Liver (tissue), 9 donors: Measurements from ENCODE around the gene TMEM266. TPM values are rescaled to one million over a fixed set of nuclear protein-coding genes. Genes with fewer than 3 reads are reported as not detected.
A peak's percentile ranks its signal among the peaks of the same experiment; 100 is the strongest.

Experiments used
- DNase-seq: peaks from one replicate; pipeline ENCODE4 v3.0.0-alpha.2; 2017; ENCODE audit warnings: low spot score
- H3K27ac ChIP-seq, 2 donors: one replicate each; pipeline ENCODE4 v1.7.0; 2013; ENCODE audit warnings: inconsistent platforms in 2 of 2, low read length in 2 of 2, control low read depth in 1 of 2, low read depth in 1 of 2, mild to moderate bottlenecking in 1 of 2
- H3K27me3 ChIP-seq, 4 donors: one replicate each; pipeline versions ENCODE4 v1.6.1 to v1.7.0; 2013; ENCODE audit warnings: low read length in 3 of 4, inconsistent platforms in 1 of 4, mild to moderate bottlenecking in 1 of 4, moderate library complexity in 1 of 4; ENCODE audit not compliant: control insufficient read depth in 4 of 4, insufficient read depth in 4 of 4
- H3K36me3 ChIP-seq, 4 donors: one replicate each; pipeline versions ENCODE4 v1.6.1 to v1.7.0; 2013; ENCODE audit warnings: low read length in 3 of 4, mild to moderate bottlenecking in 3 of 4, low read depth in 1 of 4, moderate library complexity in 1 of 4; ENCODE audit not compliant: control insufficient read depth in 4 of 4, insufficient read depth in 3 of 4
- H3K4me1 ChIP-seq, 4 donors: one replicate each; pipeline versions ENCODE4 v1.6.1 to v1.7.0; 2013; ENCODE audit warnings: low read length in 3 of 4, mild to moderate bottlenecking in 3 of 4, moderate library complexity in 1 of 4; ENCODE audit not compliant: control insufficient read depth in 4 of 4, insufficient read depth in 4 of 4
- H3K4me3 ChIP-seq, 3 donors: one replicate each; pipeline versions ENCODE4 v1.6.1 to v1.7.0; 2013; ENCODE audit warnings: low read length in 3 of 3, control low read depth in 1 of 3, low read depth in 1 of 3, mild to moderate bottlenecking in 1 of 3
- H3K9ac ChIP-seq, 2 donors: one replicate each; pipeline ENCODE4 v1.7.0; 2013; ENCODE audit warnings: low read length in 2 of 2, mild to moderate bottlenecking in 2 of 2, moderate library complexity in 2 of 2, control low read depth in 1 of 2, low read depth in 1 of 2
- H3K9me3 ChIP-seq, 4 donors: one replicate each; pipeline versions ENCODE4 v1.6.1 to v1.7.0; 2013; ENCODE audit warnings: low read length in 3 of 4; ENCODE audit not compliant: control insufficient read depth in 4 of 4
- EGR1 ChIP-seq, 2 donors: IDR thresholded peaks; 2 replicates each; pipeline ENCODE4 v1.6.1; 2016 to 2018; ENCODE audit warnings: antibody characterized with exemption in 2 of 2, low read depth in 2 of 2
- FOXA1 ChIP-seq: IDR thresholded peaks from 2 replicates; pipeline ENCODE4 v1.6.1; 2016; ENCODE audit warnings: antibody characterized with exemption
- FOXA2 ChIP-seq: IDR thresholded peaks from 2 replicates; pipeline ENCODE4 v1.6.1; 2016; ENCODE audit warnings: antibody characterized with exemption
- GABPA ChIP-seq, 2 donors: IDR thresholded peaks in 1 of 2; conservative IDR thresholded peaks in 1 of 2; 2 replicates each; pipeline ENCODE4 v1.6.1; 2016; ENCODE audit warnings: antibody characterized with exemption in 2 of 2, mild to moderate bottlenecking in 1 of 2, moderate library complexity in 1 of 2
- HNF4A ChIP-seq, 2 donors: conservative IDR thresholded peaks; 2 replicates each; pipeline ENCODE4 v1.6.1; 2016; ENCODE audit warnings: antibody characterized with exemption in 2 of 2, mild to moderate bottlenecking in 2 of 2
- HNF4G ChIP-seq: IDR thresholded peaks from 2 replicates; pipeline ENCODE4 v1.6.1; 2016; ENCODE audit warnings: antibody characterized with exemption
- JUND ChIP-seq, 2 donors: IDR thresholded peaks; 2 replicates each; pipeline ENCODE4 v1.6.1; 2016; ENCODE audit warnings: antibody characterized with exemption in 2 of 2
- NR2F2 ChIP-seq: IDR thresholded peaks from 2 replicates; pipeline ENCODE4 v1.6.1; 2016; ENCODE audit warnings: antibody characterized with exemption
- RAD21 ChIP-seq, 2 donors: IDR thresholded peaks; 2 replicates each; pipeline ENCODE4 v1.6.1; 2016; ENCODE audit warnings: antibody characterized with exemption in 2 of 2, mild to moderate bottlenecking in 2 of 2
- RXRA ChIP-seq, 2 donors: IDR thresholded peaks; 2 replicates each; pipeline ENCODE4 v1.6.1; 2017 to 2018; ENCODE audit warnings: antibody characterized with exemption in 2 of 2, mild to moderate bottlenecking in 1 of 2
- SP1 ChIP-seq: IDR thresholded peaks from 2 replicates; pipeline ENCODE4 v1.6.1; 2018; ENCODE audit warnings: antibody characterized with exemption, mild to moderate bottlenecking
- TAF1 ChIP-seq: conservative IDR thresholded peaks from 2 replicates; pipeline ENCODE4 v1.6.1; 2016; ENCODE audit warnings: antibody characterized with exemption, mild to moderate bottlenecking
- YY1 ChIP-seq: IDR thresholded peaks from 2 replicates; pipeline ENCODE4 v1.6.1; 2016; ENCODE audit warnings: antibody characterized with exemption, mild to moderate bottlenecking
- WGBS: extraction: QIAGEN DNeasy Blood & Tissue Kit; methylation state at CpG from one replicate; pipeline ENCODE4 v1.1.7; 2013; 5-methylcytosine and 5-hydroxymethylcytosine counted together
- polyA plus RNA-seq, 2 donors: library from polyadenylated mRNA; stranded (reverse) in 1 of 2; unstranded in 1 of 2; fragments of 200-250 nt in 1 of 2; fragments of >200 nt in 1 of 2; fragmentation: Nextera tagmentation in 1 of 2; extraction: Ambion mirVana in 1 of 2; gene quantifications; one replicate each; pipeline versions ENCODE4 v1.2.1 to v1.2.3, GENCODE V29; 2013 to 2015
- total RNA-seq, 2 donors: library from RNA; depleted of rRNA; stranded (reverse); fragments of >200 nt; gene quantifications; one replicate each; pipeline ENCODE4 v1.2.3, GENCODE V29; 2014
- TF ChIP-seq, protein P1 (sequence below): fragments of 150-350 bp; IDR thresholded peaks from 2 replicates; pipeline ENCODE4 v1.5.1; 2017; ENCODE audit warnings: improper control_type of control experiment, low read depth, low read length; ENCODE audit not compliant: missing input control
- TF ChIP-seq, protein P2 (sequence below): IDR thresholded peaks from 2 replicates; pipeline ENCODE4 v1.6.1; 2016; ENCODE audit warnings: antibody characterized with exemption
- TF ChIP-seq, protein P3 (sequence below): IDR thresholded peaks from 2 replicates; pipeline ENCODE4 v1.6.1; 2016; ENCODE audit warnings: antibody characterized with exemption, mild to moderate bottlenecking
- TF ChIP-seq, protein P4 (sequence below): IDR thresholded peaks from 2 replicates; pipeline ENCODE4 v1.6.1; 2016; ENCODE audit warnings: antibody characterized with exemption
- donor health status: healthy.
- donor health status: healthy.
- donor health status: healthy.
- donor health status: healthy.
- donor health status: healthy.

Gene TMEM266
- total and polyA plus RNA-seq, 4 donors, result 0.25 to 1.3 TPM; not detected in 2

DNA sequence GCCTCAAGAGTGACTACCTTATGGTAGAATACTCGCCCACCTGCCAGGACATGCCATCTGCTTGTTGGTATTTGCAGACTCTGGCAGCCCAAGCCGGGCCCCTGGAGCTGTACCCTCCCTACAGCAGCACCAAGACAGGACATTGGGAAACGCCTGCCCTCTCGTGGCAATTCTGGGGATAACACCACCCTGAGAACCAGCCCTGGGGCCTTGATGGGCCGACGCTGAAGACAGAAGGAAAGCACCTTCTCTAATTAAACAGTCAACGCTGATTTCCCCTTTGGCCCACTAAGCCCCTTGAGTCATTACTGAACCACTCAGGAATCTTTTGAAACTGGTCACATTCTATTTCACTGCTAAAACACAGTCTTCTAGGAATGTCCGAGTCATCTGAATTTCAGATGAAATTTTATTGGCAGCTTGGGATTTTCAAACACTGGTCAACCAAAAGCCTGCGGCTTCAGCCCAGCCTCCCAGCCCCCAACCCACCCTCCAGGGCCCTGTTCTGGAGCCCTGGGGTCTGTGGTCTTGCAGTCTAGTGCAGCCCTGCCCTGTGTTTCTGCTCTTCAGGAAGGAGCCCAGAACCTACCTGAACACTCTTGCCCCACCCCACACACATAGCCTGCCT, 91.3 kb downstream of the TMEM266 start:
- WGBS, result 16% methylated on average over 9 of the region's 9 CpGs
- H3K27me3 ChIP-seq, result peaks cover 0 to 5% (median 0%) of the 10 kb centered on the region in 4 donors
- TF ChIP-seq, protein P1, sequence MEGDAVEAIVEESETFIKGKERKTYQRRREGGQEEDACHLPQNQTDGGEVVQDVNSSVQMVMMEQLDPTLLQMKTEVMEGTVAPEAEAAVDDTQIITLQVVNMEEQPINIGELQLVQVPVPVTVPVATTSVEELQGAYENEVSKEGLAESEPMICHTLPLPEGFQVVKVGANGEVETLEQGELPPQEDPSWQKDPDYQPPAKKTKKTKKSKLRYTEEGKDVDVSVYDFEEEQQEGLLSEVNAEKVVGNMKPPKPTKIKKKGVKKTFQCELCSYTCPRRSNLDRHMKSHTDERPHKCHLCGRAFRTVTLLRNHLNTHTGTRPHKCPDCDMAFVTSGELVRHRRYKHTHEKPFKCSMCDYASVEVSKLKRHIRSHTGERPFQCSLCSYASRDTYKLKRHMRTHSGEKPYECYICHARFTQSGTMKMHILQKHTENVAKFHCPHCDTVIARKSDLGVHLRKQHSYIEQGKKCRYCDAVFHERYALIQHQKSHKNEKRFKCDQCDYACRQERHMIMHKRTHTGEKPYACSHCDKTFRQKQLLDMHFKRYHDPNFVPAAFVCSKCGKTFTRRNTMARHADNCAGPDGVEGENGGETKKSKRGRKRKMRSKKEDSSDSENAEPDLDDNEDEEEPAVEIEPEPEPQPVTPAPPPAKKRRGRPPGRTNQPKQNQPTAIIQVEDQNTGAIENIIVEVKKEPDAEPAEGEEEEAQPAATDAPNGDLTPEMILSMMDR, result peak; percentile 84
- TF ChIP-seq RAD21 (IDR thresholded peaks at IDR 0.05), result peak; percentile 69 to 80
- TF ChIP-seq, protein P2, sequence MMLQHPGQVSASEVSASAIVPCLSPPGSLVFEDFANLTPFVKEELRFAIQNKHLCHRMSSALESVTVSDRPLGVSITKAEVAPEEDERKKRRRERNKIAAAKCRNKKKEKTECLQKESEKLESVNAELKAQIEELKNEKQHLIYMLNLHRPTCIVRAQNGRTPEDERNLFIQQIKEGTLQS, result no peak
- no peaks in the 10 kb centered on the region for H3K36me3 ChIP-seq
- H3K4me1 ChIP-seq, result peaks cover 2 to 15% (median 10%) of the 10 kb centered on the region in 4 donors
- no peak overlapping the region for H3K4me3 ChIP-seq
- no peaks in the 10 kb centered on the region for H3K9me3 ChIP-seq
- no peak overlapping the region for H3K27ac ChIP-seq
- no peak overlapping the region for H3K9ac ChIP-seq
- DNase-seq, result peak; percentile 79

DNA sequence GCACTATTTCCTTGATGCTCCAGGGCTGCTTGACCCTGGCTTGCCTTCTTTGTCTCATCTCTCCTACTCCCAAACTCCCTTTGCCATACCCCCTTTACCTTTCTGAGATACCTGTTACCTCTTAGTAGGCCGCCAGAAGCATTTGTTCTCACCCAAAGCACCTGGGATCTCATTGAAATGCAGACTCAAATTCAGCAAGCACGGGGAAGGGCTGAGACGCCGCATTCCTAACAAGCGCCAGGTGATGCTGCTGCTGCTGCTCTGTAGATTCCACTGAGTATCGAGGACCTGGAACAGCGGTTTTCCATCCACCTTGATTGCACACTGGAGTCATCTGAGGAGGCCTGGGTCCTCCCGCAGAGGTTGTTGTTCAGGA, 91.8 kb downstream of the TMEM266 start:
- Histone ChIP-seq H3K36me3 (no peaks in the 10 kb centered on the region), H3K27ac (no peak overlapping the region), H3K9ac (no peak overlapping the region), H3K9me3 (no peaks in the 10 kb centered on the region), H3K4me1 (peaks cover 2 to 15% (median 10%) of the 10 kb centered on the region in 4 donors), H3K4me3 (no peak overlapping the region), H3K27me3 (peaks cover 0 to 3% (median 0%) of the 10 kb centered on the region in 4 donors)
- DNase-seq, result no peak
- 88% methylated on average over 8 of the region's 8 CpGs for WGBS
- TF ChIP-seq RXRA (IDR thresholded peaks at IDR 0.05) (no peak), SP1 (no peak), HNF4A (conservative IDR thresholded peaks at IDR 0.05) (no peak), FOXA2 (no peak), GABPA (IDR thresholded peaks at IDR 0.05 in 1 of 2, conservative IDR thresholded peaks at IDR 0.05 in 1 of 2) (no peak), JUND (IDR thresholded peaks at IDR 0.05) (no peak), EGR1 (IDR thresholded peaks at IDR 0.05; ENCODE audit: low read depth in 2 of 2) (no peak), NR2F2 (no peak), YY1 (no peak), RAD21 (IDR thresholded peaks at IDR 0.05) (no peak), HNF4G (no peak), FOXA1 (no peak), TAF1 (no peak)
- TF ChIP-seq, protein P3, sequence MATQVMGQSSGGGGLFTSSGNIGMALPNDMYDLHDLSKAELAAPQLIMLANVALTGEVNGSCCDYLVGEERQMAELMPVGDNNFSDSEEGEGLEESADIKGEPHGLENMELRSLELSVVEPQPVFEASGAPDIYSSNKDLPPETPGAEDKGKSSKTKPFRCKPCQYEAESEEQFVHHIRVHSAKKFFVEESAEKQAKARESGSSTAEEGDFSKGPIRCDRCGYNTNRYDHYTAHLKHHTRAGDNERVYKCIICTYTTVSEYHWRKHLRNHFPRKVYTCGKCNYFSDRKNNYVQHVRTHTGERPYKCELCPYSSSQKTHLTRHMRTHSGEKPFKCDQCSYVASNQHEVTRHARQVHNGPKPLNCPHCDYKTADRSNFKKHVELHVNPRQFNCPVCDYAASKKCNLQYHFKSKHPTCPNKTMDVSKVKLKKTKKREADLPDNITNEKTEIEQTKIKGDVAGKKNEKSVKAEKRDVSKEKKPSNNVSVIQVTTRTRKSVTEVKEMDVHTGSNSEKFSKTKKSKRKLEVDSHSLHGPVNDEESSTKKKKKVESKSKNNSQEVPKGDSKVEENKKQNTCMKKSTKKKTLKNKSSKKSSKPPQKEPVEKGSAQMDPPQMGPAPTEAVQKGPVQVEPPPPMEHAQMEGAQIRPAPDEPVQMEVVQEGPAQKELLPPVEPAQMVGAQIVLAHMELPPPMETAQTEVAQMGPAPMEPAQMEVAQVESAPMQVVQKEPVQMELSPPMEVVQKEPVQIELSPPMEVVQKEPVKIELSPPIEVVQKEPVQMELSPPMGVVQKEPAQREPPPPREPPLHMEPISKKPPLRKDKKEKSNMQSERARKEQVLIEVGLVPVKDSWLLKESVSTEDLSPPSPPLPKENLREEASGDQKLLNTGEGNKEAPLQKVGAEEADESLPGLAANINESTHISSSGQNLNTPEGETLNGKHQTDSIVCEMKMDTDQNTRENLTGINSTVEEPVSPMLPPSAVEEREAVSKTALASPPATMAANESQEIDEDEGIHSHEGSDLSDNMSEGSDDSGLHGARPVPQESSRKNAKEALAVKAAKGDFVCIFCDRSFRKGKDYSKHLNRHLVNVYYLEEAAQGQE, result no peak
- TF ChIP-seq, protein P4, sequence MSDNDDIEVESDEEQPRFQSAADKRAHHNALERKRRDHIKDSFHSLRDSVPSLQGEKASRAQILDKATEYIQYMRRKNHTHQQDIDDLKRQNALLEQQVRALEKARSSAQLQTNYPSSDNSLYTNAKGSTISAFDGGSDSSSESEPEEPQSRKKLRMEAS, result no peak
- TF ChIP-seq, protein P2, result no peak
